GM19455 (cell line): Measurements from ENCODE around the gene F2RL2.
A peak's percentile ranks its signal among the peaks of the same experiment; 100 is the strongest.

ENCODE experiments used
- ATAC-seq: cut with Tn5 transposase; IDR thresholded peaks from one replicate; pipeline ENCODE4 v1.9.1; 2021; ENCODE audit not compliant: unreplicated experiment

The F2RL2 gene

DNA sequence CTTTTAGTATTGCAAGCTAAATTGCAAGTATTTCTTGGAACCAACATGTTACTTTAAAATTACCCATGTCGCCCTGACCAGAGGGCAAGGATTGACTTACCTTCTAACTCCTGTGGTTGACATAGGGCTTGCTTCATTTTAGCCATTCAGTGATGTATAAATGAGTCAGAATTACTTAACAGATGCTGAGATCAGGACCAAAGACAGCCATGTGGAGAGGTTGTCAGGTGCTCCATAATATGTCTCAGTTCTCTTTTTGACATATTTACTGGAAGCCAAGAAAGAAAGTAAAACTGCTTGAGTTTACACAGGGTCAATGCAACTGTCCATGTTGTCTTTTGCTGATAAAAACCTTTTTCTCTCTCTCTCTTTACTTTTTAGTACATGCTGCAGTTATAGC, 33.2 kb downstream of the F2RL2 start:
- ATAC-seq: peak; percentile 94

DNA sequence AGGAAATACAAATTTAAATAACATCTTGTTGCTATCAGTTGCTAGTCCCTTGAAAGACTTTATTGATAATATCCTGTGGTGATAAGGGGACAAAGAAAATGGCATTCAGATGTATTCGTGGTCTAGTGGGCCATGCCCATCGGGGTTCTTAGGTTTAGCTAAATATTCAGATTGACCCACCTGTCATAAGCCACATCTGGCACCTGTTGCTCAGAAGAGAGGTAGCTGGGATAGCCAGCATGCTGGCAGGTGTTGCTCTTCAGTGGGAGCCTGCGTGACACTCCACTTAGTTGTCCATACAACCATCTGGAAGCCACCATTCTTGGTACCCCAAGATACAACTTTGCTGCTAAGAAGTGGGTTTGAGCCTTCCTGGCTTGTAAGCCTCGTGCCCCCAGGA, 36.7 kb downstream of the F2RL2 start:
- ATAC-seq: no peak

DNA sequence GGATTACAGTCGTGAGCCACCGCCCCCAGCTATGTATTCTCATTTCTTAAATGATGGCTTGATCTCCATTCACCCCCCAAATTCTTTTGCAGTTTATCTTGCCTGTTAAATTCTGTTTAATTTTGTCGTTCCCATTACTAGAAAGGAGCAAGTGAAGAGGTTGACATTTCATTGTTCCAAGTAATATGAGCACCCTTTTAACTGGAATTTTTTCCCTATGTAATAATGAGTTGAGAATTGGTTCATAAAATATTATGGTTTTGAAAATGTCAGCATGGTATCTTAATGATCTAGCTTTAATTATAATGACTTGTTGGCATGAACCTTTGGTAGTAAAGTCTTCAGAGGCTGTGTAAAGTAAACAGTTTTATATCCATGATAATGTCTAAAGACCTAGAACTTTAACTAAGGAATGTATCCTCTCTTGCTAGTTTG, 37.4 kb downstream of the F2RL2 start:
- no peak for ATAC-seq

DNA sequence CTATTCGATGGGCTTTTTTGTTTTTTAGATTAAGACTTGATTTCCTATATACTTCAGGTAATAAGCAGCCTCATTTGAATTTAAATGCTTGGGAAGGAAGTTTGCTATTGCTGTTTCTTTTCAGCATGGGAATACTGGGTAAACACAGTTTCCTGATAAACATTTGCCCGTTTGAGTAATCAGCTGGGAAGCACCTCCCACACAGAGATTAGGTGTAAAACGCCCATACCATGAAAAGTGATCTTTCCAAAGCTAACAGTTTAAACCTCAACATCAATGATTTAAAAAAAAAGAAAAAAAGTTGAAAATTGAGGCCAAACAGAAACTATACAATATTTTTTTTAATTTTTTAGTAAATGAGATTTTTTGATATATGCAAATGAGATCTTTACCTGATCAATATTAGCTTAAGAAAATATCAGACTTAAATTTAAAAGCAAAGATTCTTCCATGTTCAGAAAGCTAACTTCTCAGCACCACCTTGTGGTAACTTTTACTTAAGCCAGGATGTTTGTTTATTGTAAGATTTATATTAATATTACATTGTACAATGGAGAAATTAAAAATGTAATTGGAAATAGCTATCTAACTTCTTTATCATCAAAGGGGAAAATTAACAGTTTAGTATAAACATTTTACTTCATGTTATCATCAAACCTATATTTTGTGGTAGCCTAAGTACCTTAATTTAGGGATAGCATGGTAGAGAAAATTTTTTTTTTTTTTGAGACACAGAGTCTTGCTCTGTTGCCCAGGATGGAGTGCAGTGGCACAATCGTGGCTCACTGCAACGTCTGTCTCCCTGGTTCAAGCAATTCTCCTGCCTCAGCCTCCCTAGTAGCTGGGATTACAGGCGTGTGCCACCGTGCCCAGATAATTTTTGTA, 39.8 kb downstream of the F2RL2 start:
- no peak for ATAC-seq

DNA sequence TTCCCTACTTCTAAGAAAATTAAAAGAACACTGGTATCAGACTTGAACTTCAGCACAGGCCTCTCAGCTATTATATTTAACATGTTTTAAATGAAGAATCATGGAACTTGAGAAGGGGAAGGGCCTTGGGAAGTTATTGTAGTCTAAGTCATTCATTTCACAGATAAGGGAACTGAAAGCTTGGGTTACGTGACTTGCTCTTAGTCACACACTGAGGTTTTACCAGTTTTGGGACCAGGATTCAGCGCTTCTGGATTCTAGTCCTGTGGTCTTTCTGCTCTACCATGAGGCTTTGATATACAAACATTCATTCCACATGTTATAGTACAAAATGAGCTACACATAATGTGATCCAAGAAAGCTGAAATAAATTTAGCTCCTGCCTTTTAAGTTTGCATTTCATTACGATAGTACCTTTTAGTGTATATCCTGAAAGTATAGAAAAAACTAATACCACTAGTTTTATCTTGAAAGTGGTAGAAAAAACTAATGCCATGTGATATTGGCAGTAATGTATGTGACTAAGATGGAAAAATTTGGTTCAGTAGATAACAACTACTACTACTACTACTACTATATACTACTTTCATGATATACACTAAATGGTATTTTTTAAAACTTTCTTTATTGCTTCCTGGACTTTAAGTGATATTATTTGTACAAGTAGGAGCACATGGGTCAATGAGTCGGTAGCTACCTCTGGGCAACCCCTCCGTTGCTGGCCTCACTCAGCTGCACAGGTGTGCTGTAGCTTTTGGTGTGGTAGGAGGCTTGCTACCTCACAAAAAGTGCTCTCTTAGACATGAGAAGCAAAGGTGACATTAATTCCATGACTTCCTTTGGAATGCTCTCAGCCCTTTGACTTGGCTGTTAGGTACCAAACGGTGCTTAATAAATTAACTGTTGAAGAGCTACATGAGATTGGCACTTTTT, 40.7 kb downstream of the F2RL2 start:
- peak; percentile 82 for ATAC-seq

DNA sequence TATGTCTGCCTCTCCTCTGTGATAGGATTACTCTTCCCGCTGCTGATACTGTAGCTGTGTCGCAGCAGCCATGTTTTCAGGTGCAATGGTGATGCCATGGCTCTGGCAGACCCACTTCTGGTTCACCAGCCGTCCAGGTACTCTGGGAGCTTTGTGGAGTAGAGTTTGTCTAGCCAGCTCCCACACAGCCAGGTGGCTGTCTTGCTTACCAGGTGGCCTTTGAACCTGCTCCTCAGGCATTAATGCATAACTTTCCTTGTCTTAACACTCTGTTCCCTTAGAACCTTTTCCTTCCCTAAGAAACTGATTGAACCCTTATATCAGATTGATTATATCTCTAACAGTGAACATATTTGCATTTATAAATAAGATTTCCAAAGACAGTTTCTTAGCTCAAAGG, 42.2 kb downstream of the F2RL2 start:
- no peak for ATAC-seq

DNA sequence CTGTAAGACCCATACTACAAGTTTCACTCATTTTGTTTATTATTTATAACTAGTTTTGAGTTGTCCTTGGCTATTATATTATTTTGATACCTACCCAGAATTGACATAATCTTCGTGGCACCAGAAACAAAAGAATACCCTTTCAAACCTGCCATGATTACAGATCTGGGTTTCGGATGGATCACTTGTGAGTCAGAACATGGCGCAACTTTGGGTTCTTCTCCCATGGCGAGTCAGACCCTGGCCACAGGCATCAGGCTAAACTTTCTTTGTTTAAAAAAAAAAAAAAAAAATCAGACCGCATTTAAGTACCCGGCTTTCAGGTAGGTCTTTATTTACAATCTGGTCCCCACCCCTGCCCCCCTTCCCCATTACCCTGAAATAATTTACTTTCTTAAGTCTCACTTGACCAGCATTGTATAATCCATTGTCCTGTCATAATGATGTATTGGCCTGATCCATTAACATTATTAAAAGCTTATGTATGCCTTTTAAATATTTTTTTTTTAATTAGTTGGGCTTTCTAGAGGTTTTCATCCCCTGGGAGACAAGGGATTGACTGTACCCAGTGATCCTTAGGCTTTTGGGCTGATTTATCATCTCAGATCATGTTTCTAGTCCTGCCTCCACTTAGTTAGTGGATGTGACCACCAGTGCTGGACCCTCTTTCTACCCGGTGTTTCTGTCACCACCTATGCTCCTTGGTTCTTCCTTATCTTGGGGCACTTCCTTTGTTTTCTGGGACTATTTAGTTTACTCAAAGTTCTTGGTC, 43.9 kb downstream of the F2RL2 start:
- no peak for ATAC-seq

DNA sequence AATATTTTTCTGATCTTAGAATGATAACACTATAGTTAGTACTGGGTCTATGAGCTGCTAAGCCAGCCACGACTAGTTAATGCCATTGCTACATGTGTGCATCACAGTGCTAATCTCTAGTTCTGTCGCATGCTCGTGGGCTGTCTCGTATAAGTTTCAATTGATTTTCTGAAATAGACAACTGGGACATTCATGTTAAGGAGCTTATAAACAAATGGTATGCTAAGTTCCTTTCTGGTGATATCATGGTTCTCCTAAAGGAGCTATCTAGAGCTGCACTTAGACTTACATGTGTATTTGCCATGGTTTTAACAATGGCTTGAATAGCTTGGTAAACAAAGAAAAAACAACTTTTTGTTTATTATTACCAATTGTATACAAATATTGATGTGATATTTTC, 46.2 kb downstream of the F2RL2 start:
- no peak for ATAC-seq

DNA sequence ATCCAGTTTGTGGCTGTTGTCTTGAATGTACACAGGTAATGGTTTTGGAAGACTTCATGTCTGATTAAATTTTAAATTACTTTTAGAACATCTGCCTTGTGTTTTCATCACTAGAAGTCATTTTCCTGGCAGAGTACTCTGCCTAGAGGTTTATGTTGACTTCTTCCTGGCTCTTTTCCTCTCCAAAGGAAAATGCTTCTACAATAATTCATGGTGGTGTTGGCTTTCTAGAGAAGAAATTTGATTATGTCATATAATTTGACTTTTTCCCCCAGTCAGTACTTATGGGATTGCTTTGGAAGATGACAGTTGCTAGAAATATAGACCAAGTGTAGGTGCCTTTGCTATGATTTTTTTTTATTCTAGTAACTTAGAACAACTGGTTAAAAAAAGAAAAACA, 46.8 kb downstream of the F2RL2 start:
- ATAC-seq: no peak

DNA sequence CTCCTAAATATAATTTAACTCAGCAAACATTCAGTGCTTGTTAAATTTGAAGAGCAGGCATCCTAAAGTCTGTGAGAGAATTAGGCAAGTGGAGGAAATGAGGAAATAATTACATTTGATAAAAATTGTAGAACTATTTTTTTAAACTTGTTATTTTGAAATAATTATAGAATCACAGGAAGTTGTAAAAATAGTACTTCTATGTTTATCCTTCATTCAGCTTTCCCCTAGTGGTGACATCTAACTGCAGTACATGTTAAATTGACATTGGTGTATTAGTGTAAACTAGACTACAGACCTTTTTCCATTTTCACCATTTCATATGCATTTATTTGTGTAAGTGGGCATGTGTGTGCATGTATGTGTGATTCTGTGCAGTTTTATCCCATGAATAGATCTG, 51.6 kb downstream of the F2RL2 start:
- no peak for ATAC-seq

DNA sequence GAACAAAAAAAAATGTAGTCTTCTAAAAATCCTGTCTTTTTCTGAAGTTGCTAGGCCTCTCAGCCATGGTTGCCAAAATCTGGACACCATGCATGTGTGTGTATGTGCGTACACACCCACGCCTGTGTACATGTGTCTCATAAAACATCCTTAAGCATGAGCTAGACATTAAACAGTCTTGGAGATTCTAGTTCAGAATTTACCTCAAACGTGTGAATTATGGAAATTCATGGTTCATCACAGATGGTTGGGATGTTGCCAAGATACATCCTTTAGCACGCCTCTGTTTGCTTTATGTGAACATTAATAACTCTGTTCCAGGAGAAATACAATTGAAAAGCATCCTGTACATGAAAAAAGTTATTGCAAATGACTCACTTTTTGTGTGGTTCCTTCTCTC, 53.0 kb downstream of the F2RL2 start:
- ATAC-seq: no peak
